ENCODE data around the gene SNAP47.

SNAP47 gene

DNA sequence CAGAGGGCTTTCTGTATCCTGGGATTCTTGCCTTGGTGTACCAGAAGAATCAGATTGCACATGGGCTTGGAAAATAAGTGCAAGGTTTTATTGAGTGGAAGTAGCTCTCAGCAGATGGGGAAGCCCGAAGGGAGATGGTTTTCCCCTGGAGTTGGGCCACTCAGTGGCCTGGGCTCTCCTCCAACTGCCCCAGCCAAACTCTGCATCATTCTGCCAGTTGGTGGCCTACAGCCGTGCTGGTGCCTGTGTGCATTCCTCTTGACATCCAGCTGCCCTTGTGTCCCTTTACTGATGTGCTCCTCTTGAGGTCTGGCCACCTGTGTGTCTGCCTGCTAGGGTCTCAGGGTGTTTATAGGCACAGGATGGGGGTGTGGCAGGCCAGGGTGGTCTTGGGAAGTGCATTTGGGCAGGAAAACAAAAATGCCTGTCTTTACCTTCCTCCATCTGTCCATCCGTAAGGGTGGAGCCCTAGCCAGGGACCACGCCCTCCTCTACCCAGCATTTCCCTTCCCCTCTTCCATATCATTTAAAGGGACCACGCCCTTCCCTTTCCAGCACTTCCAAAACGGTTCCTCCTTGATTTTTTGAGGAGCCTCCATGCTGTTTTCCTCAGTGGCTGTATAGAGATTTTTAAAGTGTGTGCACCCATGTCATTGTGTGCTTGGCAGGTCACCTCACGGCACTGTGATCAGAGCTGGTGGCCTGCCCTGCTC, 18.9 kb downstream of the SNAP47 start:
- DNase-seq = peak; percentile 22

DNA sequence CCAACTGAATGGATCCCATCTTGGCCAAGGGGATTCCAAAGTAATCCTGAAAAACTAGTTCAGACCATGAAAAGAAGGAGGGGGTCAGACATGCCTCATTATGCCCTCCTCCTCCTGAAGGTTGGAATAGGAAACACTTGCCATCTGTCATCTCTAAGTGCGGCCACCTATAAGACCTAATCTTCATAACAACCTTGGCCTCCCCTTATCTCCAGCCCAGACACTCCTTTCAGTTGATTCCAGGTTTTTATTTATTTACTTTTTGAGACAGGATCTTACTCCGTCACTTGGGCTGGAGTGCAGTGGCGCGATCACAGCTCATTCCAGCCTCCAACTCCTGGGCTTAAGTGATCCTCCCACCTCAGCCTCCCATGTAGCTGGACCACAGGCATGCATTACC, 19.7 kb downstream of the SNAP47 start:
- no peak for DNase-seq

DNA sequence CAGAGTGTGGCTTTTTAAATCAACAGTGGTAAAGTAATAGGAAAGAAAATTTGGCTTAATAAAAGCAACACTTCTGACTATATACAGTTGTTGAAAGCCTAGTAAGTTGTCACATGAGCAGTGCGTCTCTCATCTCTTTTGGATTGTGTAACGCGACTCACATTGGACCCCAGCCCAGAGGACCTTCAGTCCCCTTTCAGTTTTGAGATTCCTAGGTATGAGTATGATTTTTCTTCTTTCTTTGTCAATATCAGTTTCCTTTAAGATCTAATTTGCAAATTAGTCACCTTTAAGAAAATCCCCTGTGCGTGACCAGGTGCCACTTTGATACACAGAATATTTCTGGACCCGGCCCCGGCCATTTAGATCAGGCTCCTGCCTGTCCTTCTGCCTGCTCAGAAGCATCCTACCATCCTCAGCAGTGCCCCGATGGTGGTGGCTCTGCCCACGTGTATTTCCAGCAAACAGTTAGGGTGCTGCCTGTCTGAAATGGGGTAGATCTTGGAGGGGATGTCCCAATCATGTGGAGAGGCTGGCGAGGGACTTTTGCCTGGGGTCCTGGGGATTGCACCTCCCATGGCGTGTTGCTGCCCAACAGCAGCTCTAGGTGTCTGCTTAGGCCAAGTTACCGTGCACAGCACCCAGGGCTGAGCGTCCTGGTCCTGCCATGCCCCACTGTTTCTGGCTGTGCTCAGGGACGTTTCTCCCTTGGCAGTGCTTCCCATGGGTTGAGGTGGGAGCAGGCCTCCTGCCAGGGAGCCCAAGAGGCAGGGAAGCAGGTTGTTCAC, 21.1 kb downstream of the SNAP47 start:
- DNase-seq = no peak

DNA sequence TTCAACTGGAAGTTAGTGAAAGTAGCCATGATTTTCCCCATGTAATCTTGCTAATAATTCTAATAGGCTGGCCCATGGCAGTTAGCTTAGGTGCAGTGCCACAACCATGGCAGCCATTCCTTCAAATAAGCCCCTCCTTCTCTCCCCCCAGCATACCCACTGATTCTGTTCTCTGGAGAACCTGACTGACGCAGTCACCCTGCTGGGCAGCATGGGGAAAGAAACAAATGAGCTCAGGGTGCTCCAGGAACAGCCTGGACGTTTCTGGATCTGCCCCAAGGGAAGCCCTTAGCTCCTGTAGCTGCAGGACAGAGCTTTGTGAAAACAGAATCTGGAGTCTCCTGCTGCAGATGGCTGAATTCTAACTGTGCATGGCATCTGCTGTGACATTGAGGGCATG, 22.5 kb downstream of the SNAP47 start:
- no peak for DNase-seq

DNA sequence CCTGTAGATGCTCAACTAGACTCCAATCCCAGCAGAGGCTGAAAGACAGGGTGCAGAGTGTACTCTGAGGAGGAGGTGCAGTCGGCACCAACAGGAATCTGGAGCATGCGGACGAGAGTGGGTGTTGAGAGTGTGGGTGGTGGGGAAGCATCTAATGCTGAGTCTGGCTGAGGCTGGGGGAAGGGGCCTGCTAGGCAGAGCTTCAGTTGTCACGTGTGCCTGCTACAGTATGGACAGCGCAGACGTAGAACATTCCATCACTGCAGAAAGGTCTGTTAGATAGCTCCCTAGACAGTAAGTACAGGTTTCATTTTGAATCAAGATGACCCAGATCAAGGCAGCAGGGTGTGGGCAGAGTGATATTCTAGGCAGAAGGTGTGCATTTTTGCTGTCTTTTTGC, 23.1 kb downstream of the SNAP47 start:
- DNase-seq = no peak

DNA sequence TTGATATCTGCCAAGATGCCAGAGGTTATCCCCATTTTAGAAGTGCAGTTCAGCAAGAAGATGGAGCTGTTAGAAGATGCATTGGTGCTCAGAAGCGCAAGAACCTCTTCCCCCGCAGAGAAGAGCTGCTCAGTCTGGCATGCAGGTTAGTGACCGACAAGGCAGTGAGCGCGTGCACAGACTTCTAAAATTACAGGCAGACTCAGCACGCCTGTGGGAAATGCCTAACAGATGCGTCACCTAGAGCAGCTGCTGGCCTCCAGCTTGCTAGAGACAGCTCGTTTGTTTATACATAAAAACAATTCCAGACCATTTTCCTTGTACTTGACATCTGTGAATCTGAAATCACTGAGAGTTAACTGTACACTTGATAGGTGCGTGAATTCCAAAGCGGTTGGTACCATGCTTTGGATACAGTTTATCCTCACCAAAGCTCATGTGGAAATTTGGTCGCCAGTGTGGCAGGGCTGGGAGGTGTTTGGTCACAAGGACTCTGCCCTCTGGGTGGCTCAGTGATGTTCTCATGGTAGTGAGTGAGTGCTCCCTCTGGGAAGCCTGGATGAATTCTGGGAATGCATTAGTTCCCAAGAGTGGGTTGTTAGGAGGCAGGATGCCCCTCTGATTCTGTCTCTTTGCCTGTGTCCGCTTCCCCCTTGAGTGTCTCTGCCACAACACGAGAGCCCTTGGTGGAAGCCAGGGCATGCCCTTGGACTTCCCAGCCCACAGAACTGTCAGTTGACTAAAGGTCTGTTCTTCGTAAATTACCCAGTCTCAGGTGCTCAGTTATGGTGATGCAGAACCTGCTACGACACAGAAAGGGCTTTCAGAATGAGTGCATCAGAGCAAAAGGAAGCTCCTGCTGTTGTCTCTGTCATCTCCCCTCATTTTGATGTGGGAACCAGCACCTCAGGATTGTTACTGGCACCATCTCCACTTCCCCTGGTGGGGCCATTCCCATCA, 24.4 kb downstream of the SNAP47 start:
- no peak for DNase-seq

DNA sequence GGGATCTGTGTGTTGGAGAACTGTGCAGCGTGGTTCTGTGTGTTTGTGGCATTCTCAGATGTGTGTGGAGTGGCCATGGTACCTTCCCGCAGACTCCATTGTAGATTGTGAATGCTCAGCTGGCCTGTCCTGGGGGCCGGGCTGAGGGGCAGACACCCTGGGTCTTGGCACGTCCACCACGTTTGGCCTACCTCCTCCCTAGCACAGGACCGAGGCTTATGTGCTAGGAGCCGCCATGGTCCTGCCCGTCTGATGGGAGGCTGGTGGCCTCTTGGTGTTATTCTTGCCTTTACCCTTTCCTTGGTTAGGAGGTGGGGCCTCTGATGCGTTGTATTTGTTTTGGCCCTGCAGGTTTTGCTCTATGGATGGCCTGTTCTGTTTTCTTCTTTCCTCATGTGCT, 25.1 kb downstream of the SNAP47 start:
- DNase-seq = no peak

DNA sequence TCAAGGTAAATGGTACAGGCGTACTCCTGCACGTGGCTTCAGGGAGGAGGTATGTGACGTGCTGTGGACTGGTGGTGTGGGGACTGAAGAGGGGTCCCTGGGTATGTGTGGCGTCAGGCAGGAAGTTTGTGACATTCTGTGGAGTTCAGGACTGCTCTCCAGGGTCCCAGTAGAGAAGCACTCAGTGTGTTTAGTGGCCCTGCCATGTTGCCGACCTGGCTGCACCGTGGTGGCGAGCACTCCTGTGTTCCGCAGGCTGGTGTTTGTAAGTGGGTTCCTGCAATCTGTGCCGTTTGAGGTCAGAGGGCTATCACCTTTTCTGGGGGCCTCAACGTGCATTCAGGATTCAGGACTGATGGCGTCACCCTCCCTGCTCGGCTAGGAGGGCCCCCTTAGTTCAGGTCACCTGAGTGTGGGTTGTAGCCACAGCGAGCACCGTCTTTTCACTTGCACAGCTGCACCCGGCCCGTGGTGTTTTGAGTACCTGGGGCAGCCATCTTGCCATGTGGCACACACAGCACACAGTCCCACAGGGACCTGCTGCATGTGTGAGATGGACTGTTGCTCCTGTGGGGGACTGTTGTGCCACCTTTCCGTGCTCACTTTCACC, 26.5 kb downstream of the SNAP47 start:
- DNase-seq = no peak

DNA sequence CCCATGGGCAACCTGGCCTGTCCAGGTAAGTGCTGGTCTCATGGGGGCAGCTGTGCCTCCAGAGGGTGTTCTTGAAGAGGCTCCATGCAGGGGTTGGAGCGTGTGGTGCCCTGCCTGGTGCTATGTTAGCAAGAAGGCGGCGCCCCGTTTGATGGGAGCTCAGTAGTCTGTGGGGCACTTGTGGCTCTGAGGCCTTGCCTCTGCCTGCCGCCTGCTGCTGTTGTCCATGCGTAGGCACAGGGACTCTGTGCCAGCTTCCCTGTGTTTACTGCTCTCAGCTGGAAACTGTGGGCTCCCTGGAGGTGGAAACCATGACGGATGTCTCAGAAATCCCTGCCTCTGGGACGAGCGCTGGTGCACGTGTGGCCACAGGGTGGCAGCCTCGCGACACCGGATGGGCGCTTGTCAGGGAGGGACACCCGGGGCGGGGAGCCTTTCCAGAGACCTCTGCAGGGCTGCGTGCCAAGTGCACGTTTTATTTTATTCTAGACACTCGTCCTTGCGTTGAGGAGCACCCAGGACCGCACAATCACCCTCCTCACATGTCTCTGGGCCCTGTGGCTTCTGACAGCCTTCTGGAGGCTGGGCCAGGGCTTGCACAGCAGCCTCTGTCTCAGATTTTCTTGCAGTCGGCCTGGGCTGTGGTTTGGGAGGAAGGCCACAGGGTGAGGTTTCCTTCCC, 27.1 kb downstream of the SNAP47 start:
- peak; percentile 98 for DNase-seq

DNA sequence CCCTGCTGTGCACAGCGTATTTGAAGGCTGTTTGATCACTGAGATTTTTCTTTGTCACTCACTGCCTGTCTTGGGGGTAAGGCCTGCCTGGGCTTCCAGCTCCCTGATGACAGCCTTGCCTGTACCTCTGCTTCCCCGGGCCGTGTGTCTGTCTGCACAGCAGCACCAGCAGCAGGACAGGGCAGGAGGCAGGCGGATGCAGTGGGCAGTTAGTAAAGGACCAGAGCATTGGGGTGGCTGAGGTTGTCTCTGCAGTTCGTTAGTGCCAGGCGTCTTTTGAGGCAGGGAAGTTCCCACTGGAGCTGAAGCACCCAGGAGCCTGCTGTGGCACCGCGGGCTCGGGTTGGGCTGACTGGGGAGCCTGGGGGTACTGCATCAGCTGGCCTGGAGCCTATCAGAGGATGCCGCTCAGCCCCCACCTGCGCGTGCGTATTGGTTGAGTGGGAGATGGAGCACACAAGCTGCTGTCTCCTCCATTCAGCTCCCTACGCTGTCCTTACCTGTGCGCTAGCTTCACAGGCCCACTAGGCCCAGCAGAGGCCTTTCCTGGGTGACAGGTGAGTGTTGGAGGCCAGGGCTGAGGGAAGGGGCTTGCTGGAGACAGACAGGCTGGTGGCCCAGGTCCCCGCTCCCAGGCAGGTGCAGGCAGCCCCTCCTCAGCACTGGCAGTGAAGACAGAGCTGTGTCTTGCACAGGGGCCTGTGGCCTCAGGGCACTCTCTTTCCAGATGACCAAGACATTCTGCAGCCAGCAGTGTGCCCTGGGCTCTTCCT, 28.2 kb downstream of the SNAP47 start:
- DNase-seq = peak; percentile 43

DNA sequence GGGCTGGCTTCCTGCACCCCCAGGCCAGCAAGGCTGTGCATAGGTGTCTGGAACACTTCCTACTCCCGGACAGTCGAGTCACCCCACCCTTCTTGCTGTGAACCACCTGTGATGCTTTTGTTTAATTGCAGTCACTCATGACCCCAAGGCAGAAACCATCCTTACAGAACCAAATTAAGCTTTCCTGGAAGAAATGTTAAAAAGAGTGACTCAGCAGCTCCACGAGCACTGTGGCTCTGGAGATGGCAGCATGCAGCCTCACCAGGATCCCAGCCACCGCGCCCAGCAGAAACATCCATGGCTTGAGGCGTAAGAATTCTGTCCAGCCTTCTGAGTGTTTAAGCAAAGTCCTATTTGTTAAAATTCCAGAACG, 28.8 kb downstream of the SNAP47 start:
- DNase-seq = peak; percentile 88

DNA sequence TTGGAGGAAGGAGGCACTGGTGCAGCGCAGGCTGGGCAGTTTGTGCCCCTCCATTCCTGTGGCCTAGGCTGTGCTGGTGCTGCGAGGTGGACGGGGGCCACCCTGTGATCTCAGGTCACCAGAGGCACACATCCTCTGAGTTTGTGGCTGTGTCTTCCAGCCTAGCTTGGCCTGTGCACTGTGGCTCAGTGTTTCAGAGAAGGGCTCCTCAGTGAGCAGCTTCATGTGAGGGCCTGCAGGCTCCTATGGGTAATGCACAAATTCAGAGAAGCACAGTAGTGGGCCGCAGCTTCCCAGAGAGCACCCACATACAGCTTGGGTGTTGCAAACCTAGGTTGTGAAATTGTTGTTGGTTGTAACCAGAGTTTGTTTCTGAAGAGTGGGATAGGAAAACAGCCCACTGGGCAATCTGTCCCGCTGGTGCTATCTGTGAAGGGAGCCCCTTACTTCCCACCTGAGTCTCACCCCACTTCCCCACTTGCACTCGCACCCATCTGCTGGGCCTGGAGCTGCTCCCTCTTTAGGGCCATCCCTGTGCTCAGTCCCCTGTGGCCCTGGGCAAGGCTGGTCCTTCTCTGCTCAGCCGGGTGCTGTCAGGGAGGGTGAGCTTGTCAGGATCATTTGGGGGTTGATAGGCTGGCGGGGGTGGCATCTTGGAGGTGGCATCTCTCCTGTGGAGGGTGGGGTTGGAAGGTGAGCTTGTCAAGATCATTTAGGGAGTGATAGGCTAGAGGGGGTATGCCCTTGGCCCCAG, 30.2 kb downstream of the SNAP47 start:
- no peak for DNase-seq

DNA sequence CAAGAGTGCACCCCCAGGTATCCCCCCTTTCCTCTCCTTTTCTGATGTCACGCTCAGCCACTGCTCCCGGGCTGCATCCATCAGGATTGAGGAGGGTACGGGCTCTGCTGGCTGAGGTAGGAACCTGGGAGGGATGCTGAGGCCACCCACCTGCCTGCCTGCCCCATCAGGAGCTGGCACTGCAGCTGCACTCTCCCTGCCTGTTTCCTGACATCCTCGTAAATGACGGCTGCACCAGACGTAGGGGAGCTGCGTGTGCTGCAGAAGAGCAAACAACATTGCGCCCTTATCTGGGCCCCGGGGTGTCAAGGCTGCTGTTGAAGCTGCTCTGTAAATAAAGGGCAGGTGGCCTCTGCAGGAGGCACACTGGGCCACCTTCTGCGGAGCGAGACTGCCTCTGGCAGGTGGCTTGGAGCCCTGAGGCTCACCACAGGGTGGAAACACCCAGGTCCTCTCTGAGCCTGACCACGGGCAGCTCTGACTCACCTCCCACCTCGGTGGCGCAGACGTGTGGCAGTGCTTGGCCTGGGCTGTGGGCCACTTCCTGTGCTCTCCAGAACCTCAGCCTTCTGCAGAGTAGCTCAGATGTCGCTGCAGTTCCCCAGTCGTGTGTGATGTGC, 30.9 kb downstream of the SNAP47 start:
- peak; percentile 99 for DNase-seq

DNA sequence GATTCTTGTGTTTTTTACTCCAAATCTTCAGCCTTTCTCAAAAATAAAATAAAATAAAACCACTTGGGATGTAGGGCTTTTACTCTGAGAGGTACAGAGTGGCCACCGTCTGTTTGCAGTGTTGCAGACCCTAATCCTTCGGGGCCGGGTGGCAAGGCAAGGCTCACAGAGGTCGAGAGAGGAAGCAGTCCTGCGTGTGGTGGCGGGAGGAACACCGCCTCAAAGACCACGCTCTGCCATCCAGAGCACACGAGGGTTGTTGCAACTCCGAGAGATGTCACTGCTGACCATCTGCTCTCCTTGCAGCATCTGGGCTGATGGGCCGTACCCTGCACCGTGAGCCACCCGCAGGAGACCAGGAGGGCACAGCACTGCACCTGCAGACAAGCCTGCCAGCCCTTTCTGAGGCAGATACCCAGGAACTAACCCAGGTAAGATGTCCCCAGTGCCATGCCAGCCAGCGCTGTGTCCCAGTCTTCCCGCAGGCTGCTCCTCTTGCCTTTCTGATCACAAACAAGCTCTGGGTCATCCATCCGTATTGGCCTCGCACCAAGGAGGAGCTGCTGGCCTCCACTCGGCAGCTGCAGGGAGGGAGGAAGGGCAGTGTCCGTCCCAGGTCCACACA, 31.5 kb downstream of the SNAP47 start:
- DNase-seq = peak; percentile 62

DNA sequence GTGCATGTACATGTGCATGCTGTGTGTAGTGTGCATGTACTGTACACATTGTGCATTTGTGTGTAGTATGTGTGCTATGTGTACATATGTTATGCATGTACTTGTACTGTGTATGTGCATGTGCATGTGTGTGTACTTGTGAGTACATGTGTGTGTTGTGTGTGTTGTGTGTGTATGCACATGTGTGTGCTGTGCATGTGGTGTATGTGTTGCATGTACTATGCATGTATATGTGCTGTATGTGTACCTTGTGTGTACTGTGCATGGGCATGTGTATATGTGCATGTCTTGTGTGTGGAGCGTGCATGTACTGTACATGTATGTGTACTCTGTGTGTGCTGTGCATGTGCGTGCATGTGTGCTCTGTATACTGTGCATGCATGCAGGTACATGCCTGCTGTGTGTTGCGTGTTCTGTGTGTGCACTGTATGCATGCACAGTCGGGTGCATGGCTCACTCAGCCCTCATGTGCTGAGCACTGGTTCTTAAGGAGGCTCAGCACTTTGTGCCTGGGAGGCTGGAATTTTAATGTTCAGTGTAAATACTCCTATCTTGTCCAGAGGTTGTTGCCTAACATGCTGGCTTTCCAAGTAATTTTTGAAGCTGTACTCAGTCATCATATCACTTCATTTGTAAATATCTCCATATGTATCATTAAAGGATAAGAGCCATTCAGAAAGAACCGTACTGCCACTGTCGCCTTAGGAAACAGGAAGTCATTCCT, 32.3 kb downstream of the SNAP47 start:
- no peak for DNase-seq

DNA sequence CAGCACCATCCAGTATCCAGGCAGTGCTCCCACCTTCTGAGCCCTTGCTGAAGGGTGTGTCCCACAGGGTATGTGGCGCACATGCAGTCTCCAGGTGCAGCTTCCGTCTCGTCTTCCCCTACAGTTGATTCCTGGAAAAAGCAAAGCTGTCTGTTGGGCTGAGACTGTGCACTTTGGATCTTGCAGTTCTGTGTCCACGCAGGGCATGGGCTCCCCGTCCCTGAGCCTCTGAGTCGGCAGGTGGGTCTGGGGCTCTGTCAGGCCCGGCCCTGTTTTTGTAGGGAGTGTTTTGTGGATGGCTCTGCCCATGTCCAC, 32.8 kb downstream of the SNAP47 start:
- peak; percentile 36 for DNase-seq

DNA sequence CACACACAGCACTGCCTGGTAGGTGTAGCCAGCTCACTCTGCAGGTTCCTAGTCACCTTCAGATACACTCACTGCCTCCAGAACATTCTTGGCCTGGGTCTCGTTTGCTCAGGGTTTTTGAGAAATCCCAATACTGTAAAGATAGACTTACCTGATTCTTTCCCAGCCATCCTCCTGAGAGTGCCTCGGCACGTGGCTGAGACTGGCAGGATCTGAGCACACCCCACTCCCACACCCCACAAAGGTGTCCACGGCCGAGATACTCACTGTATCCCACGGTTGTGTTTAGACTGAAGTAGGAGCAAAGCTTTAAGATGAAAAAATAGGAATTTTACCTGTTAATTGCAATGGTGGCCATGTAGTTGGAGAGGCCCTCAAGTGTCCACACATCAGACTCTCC, 33.4 kb downstream of the SNAP47 start:
- no peak for DNase-seq

DNA sequence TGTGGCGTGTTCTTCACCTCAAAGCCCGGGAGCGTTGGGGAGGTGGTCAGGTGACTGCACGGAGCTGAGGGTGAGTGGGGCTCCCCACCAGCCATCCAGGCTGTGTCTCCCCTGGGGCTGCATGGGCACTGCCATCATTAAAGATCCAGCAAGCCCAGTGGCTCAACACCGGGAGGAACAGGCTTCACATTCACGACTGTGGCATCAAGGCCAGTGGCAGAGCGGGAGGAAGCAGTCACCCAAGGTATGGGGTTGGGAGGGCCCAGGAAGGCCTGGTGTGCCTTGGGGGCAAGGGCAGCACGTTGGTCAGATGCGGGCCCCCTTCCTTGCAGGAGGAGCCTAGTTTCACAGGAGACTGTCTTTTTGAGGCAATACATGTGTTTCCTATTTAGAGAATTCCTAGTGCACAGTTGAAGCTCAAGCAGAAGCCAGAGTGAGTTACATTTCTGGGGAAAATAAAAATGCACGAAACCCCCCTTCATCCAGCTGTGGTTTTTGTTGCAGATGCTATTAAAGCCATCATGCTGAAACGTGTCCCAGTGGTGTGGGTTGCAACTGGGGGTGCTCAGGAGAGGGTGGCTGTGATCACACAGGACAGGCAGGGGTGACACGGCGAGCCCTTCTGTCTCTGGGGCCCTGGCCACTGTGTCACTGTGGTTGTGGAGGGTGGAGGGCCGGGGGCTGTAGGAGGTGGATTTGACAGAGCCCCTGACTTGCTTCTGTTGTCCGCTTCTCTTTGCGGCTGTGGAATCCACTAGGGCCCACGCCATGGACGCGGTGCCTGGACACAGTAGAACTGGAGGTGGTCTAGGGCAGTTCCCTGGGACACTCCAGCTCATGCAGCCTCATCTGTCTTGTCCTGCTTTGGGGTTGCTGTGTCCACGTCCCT, 34.1 kb downstream of the SNAP47 start:
- no peak for DNase-seq
